Anterior cingulate cortex (tissue), 58 donors: ENCODE measurements around the gene DDX10.
A peak's percentile ranks its signal among the peaks of the same experiment; 100 is the strongest.
"Not testable (repeated sequence)": the region's sequence is repeated elsewhere in the genome, so short reads cannot be mapped to it uniquely, and the experiment has no call there.

ENCODE experiments used
- DNase-seq, 58 donors: peaks; one replicate each; lab custom pipeline; 2025; lab: John Stamatoyannopoulos, UW

Gene DDX10

GRCh38 chr11:108664730-108665525 lies at the start of gene DDX10:
Gene DDX10, plus strand, starts transcription at chr11:108665069. Its CDS starts 85 bp downstream, at chr11:108665154.
- DNase-seq = peak; percentile 71 to 99 (median 97)

- DNase-seq = no peak
These were observed 48.3 kb upstream of the DDX10 start for GRCh38 chr11:108616549-108616948.

GRCh38 chr11:108617055-108617454 lies 47.8 kb upstream of the DDX10 start:
- DNase-seq = no peak

GRCh38 chr11:108618529-108618928 lies 46.3 kb upstream of the DDX10 start:
- no peak for DNase-seq

GRCh38 chr11:108620958-108621772 lies 43.7 kb upstream of the DDX10 start:
- no peak for DNase-seq

GRCh38 chr11:108622341-108622740 lies 42.5 kb upstream of the DDX10 start:
- no peak for DNase-seq

GRCh38 chr11:108624196-108624925 lies 40.5 kb upstream of the DDX10 start:
- no peak for DNase-seq

GRCh38 chr11:108628326-108628725 lies 36.5 kb upstream of the DDX10 start:
- no peak for DNase-seq

GRCh38 chr11:108628812-108629211 lies 36.1 kb upstream of the DDX10 start:
- no peak for DNase-seq

- DNase-seq = no peak
These were observed 35.6 kb upstream of the DDX10 start for GRCh38 chr11:108629274-108629673.

- DNase-seq = no peak
These were observed 32.7 kb upstream of the DDX10 start for GRCh38 chr11:108632041-108632704.

- no peak for DNase-seq
These were observed 29.8 kb upstream of the DDX10 start for GRCh38 chr11:108635106-108635505.

- no peak for DNase-seq
These were observed 28.6 kb upstream of the DDX10 start for GRCh38 chr11:108636222-108636621.

GRCh38 chr11:108639146-108639545 lies 25.7 kb upstream of the DDX10 start:
- DNase-seq = no peak

GRCh38 chr11:108641752-108642151 lies 23.1 kb upstream of the DDX10 start:
- not testable (repeated sequence) for DNase-seq

- DNase-seq = no peak
These were observed 20.9 kb upstream of the DDX10 start for GRCh38 chr11:108643974-108644373.

- DNase-seq = no peak
These were observed 18.9 kb upstream of the DDX10 start for GRCh38 chr11:108645970-108646369.

- peak in 1 of 58 donors; percentile 52 for DNase-seq
These were observed 17.5 kb upstream of the DDX10 start for GRCh38 chr11:108647387-108647700.

- peak in 54 of 58 donors; percentile 2 to 88 (median 58) for DNase-seq
These were observed 17.0 kb upstream of the DDX10 start for GRCh38 chr11:108647701-108648527.

- no peak for DNase-seq
These were observed 16.4 kb upstream of the DDX10 start for GRCh38 chr11:108648528-108648885.
